Measurements from ENCODE around the gene NSMF.

The NSMF gene

DNA sequence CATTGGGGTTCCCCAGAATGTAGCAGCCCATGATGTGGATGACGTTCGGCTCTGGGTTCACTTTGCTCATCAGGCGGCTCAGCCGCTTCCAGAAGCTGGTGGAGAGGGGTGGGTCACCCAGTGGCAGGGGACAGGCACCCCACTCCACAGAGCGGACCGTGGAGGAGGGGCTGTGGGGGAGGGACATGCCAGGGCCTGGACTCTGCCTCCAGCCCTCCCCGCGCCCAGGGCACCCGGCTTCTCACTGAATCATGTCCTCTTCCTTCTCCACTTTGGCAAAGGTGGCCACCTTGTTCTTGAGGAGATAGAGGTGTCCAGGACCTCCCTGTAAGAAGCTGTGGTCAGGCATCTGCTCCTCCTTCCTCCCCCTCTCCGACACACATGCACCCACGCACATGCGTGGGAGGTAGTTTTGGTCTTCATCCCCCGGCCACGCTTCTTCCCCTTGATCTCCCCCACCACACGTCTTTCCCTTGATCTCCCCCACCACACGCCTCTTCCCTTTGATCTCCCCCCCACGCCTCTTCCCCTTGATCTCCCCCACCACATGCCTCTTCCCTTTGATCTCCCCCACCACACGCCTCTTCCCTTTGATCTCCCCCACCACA is 9.1 kb downstream of the NSMF start:
- no peak overlapping the region for H3K4me3 ChIP-seq (ENCODE audit: low read depth, low read length)
- TF ChIP-seq, protein P1, sequence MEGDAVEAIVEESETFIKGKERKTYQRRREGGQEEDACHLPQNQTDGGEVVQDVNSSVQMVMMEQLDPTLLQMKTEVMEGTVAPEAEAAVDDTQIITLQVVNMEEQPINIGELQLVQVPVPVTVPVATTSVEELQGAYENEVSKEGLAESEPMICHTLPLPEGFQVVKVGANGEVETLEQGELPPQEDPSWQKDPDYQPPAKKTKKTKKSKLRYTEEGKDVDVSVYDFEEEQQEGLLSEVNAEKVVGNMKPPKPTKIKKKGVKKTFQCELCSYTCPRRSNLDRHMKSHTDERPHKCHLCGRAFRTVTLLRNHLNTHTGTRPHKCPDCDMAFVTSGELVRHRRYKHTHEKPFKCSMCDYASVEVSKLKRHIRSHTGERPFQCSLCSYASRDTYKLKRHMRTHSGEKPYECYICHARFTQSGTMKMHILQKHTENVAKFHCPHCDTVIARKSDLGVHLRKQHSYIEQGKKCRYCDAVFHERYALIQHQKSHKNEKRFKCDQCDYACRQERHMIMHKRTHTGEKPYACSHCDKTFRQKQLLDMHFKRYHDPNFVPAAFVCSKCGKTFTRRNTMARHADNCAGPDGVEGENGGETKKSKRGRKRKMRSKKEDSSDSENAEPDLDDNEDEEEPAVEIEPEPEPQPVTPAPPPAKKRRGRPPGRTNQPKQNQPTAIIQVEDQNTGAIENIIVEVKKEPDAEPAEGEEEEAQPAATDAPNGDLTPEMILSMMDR (IDR thresholded peaks at IDR 0.05; ENCODE audit: borderline replicate concordance, insufficient read depth, low read depth, low read length): no peak

DNA sequence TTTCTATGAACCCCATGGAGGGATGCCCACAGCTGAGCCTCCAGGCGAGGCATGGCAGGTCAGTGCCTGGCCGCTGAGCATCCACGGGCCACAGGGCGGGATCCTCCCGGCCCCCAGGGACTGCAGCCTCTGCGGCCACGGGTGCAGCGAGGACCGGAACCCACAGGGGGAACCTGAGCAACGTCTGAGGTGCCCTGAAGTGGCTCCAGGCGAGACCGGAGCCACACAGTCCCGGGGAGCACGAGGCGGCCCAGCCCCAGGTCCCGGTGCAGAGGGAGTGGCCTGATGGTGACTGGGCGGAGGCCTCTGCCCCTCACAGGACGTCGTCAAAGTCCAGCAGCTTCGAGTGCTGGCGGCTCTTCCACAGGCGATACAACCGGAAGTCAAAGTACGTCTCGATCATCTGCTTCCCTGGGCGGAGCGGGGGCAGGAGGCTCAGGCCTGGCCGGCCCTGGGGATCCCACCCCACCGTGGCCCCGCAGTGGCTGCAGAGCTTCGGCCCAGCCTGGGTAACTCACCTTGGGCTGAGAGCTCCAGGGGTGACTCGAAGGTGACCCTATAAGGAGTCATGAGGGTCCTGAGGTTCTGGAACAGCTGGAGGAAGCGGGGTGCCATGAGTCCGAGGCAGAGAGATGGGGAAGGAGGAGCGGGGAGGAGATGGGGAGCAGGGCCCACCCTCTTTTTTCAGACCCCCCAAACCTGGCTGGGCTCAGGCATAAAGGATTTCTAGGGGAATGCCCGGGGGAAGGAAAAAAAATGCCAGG is 9.9 kb downstream of the NSMF start:
- no peak overlapping the region for H3K4me3 ChIP-seq (ENCODE audit: low read depth, low read length)
- TF ChIP-seq, protein P1 (IDR thresholded peaks at IDR 0.05; ENCODE audit: borderline replicate concordance, insufficient read depth, low read depth, low read length): no peak

DNA sequence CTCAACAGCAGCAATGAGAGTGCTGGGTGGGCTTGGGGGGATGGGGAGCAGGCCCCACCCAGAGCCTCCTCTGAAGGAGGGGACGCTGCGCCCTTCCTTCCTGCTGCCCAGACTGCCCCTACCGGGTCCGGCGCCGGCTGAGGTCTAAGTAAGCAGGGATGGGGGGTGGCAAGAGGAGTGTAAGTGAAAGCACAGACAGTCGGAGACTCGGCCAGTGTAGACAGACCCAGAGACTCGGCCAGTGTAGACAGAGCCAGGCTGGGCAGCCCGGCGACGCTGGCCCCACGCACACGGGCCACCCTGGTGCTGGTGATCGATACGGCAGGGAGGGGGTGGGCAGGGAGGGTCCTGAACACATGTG is 10.6 kb downstream of the NSMF start:
- no peak overlapping the region for H3K4me3 ChIP-seq (ENCODE audit: low read depth, low read length)
- TF ChIP-seq, protein P1 (IDR thresholded peaks at IDR 0.05; ENCODE audit: borderline replicate concordance, insufficient read depth, low read depth, low read length): no peak

DNA sequence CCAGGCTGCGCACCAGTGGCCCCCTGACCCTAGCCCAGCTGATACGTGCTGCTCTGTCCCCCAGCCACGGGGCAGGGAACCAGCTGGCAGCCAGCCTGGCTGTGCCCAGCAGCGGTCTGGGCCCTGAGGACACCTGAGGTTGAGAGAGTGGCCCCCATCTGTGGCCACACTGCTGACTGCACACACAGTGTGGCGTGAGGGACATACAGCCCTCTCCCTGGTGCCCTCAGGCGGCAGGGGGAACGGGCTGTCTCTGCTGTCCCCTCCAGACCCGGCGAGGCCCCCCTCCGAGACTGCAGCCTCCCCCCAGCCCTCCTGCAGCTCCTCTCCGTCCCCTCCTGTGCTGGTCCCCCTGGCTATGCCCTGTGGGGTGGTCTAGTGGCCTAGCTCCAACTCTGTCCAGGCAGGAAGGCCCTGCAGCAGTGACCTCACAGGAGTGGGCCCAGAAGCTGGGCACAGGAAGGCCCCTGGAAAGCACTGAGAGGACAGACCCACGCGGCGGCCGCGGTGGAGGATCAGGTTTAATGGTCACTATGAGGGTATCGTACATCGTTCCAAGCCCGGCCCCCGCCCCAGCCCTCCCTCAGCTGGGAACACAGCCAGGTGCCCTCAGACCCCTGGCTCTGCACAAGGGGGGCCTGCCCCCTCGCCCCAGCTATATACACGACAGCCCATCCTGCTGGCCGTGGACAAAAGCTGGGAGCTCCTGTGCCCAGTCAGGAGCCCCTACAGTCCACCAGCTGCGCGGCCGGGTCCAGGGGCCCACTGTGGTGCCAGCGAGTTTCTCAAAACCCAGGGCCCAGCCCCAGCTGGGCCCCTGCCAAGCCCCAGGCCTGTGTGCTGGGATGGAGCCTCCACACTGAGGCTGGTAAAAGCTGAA is 11.2 kb downstream of the NSMF start:
- TF ChIP-seq, protein P1 (IDR thresholded peaks at IDR 0.05; ENCODE audit: borderline replicate concordance, insufficient read depth, low read depth, low read length): no peak
- H3K4me3 ChIP-seq (ENCODE audit: low read depth, low read length): no peak overlapping the region

DNA sequence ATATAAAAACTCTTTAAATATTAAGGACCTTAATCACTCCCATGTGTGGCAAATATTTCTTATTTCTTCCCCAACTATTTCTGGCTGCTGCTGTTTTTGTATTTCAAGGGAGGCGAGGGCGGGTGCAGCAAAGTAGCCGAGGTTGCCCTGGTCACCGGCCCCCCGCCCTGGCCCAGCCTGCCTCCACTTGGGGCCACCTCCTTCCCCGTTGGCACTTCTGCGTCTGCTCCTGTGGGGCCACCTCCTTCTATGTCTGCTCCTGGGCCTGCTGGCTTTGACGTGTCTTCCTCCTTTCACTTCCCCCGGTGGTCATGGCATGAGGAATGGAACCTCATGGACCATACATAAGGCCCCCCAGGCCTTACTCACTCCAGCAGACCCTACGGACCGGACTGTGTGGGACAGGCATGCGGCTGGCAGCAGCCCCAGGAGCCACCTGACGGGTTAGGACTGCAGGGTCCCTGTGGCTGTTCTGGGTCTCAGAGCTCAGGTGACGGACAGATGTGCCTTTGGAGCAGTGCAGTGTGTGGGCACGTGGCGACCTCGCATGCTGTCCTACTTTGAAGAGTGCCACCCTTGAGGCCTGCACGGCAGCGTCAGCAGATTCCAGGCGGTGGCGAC is 12.2 kb downstream of the NSMF start:
- H3K4me3 ChIP-seq (ENCODE audit: low read depth, low read length): no peak overlapping the region
- TF ChIP-seq, protein P1 (IDR thresholded peaks at IDR 0.05; ENCODE audit: borderline replicate concordance, insufficient read depth, low read depth, low read length): no peak

DNA sequence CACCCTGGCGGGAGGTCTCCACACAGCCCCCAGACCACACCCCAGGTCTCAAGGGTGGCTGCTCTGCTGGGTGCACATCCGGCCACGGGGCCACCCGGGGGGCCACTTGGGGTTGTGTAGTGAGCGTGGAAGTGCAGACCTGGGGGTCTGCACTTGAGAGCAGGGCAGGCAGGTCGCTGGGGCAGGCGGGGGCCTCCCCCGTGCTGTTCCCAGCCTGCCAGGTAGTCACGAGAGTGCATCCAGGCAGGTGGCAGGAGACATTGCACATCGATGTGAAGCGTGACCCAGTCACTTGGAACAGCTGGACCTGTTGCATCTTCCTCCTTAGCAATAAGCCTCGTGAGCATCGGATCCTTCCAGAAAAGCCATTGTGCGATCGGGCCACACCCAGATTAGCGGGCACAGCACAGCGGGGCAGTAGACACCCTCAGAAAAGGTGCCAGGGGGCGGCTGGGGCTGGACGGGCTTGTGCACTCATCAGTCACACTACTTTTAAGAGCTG is 13.2 kb downstream of the NSMF start:
- H3K4me3 ChIP-seq (ENCODE audit: low read depth, low read length): no peak overlapping the region
- TF ChIP-seq, protein P1 (IDR thresholded peaks at IDR 0.05; ENCODE audit: borderline replicate concordance, insufficient read depth, low read depth, low read length): no peak

All from GM12875 (cell line).